Trophoblast cell (in vitro differentiated cells and primary cell): ENCODE data around the gene SLC25A23.

Experiments used
- DNase-seq, 2 donors: peaks; one replicate each; pipeline ENCODE4 v3.0.0-alpha.2; 2016
- H2AFZ ChIP-seq: 2 replicates; pipeline ENCODE4 v1.6.1; 2013; ENCODE audit warnings: low read length, moderate library complexity, mild to moderate bottlenecking; ENCODE audit not compliant: insufficient read depth, poor library complexity
- H2AK5ac ChIP-seq: 2 replicates; pipeline ENCODE4 v1.6.1; 2013; ENCODE audit warnings: mild to moderate bottlenecking, low read length
- H2BK120ac ChIP-seq: 2 replicates; pipeline ENCODE4 v1.6.1; 2013; ENCODE audit warnings: low read length, mild to moderate bottlenecking, moderate library complexity; ENCODE audit not compliant: insufficient read depth, poor library complexity
- H2BK12ac ChIP-seq: 2 replicates; pipeline ENCODE4 v1.6.1; 2013; ENCODE audit warnings: mild to moderate bottlenecking, low read length, moderate library complexity
- H2BK5ac ChIP-seq: 2 replicates; pipeline ENCODE4 v1.6.1; 2013; ENCODE audit warnings: low read length, low read depth, moderate library complexity, mild to moderate bottlenecking; ENCODE audit not compliant: poor library complexity
- H3K14ac ChIP-seq: 2 replicates; pipeline ENCODE4 v1.6.1; 2013; ENCODE audit warnings: mild to moderate bottlenecking, low read length
- H3K18ac ChIP-seq: 2 replicates; pipeline ENCODE4 v1.6.1; 2013; ENCODE audit warnings: mild to moderate bottlenecking, low read length
- H3K23ac ChIP-seq: 2 replicates; pipeline ENCODE4 v1.6.1; 2013; ENCODE audit warnings: low read length
- H3K27ac ChIP-seq: 2 replicates; pipeline ENCODE4 v1.5.1; 2013; ENCODE audit warnings: low read depth, mild to moderate bottlenecking, inconsistent platforms, low read length, moderate library complexity
- H3K27me3 ChIP-seq: 2 replicates; pipeline ENCODE4 v1.6.1; 2013; ENCODE audit warnings: inconsistent platforms, mild to moderate bottlenecking, low read length, moderate library complexity; ENCODE audit not compliant: insufficient read depth
- H3K36me3 ChIP-seq, 2 experiments: 1 replicate in 1 of 2; 2 replicates in 1 of 2; pipeline ENCODE4 v1.6.1; 2013; ENCODE audit warnings: low read length in 2 of 2, mild to moderate bottlenecking in 2 of 2, moderate library complexity in 1 of 2; ENCODE audit not compliant: insufficient read depth in 2 of 2, control insufficient read depth in 1 of 2
- H3K4ac ChIP-seq: 2 replicates; pipeline ENCODE4 v1.6.1; 2013; ENCODE audit warnings: low read depth, mild to moderate bottlenecking, low read length, moderate library complexity
- H3K4me1 ChIP-seq, 2 experiments: 1 replicate in 1 of 2; 2 replicates in 1 of 2; pipeline ENCODE4 v1.6.1; 2013; ENCODE audit warnings: low read length in 2 of 2, mild to moderate bottlenecking in 2 of 2, moderate library complexity in 1 of 2; ENCODE audit not compliant: insufficient read depth in 2 of 2, control insufficient read depth in 1 of 2
- H3K4me2 ChIP-seq: 2 replicates; pipeline ENCODE4 v1.6.1; 2013; ENCODE audit warnings: inconsistent platforms, mild to moderate bottlenecking, low read length, moderate library complexity
- H3K4me3 ChIP-seq: 2 replicates; pipeline ENCODE4 v1.5.1; 2013; ENCODE audit warnings: mild to moderate bottlenecking, low read depth, low read length, inconsistent platforms
- H3K79me1 ChIP-seq: one replicate; pipeline ENCODE4 v1.6.1; 2013; ENCODE audit warnings: low read length
- H3K79me2 ChIP-seq: 2 replicates; pipeline ENCODE4 v1.6.1; 2013; ENCODE audit warnings: low read length, mild to moderate bottlenecking; ENCODE audit not compliant: control insufficient read depth, insufficient read depth, poor library complexity
- H3K9ac ChIP-seq: 2 replicates; pipeline ENCODE4 v1.6.1; 2013; ENCODE audit warnings: mild to moderate bottlenecking, low read length
- H3K9me3 ChIP-seq: 2 replicates; pipeline ENCODE4 v1.6.1; 2013; ENCODE audit warnings: low read depth, mild to moderate bottlenecking, control low read depth, inconsistent platforms, low read length; ENCODE audit not compliant: insufficient read depth
- H4K12ac ChIP-seq: 2 replicates; pipeline ENCODE4 v1.6.1; 2013; ENCODE audit warnings: low read depth, mild to moderate bottlenecking, low read length, moderate library complexity
- H4K8ac ChIP-seq: 2 replicates; pipeline ENCODE4 v1.6.1; 2013; ENCODE audit warnings: low read depth, mild to moderate bottlenecking, low read length, moderate library complexity
- H4K91ac ChIP-seq: one replicate; pipeline ENCODE4 v1.6.1; 2013; ENCODE audit warnings: low read depth, mild to moderate bottlenecking, low read length, moderate library complexity
- WGBS: extraction: QIAGEN DNeasy Blood & Tissue Kit; methylation state at CpG from one replicate; pipeline ENCODE4 v1.1.7; 2013; ENCODE audit warnings: missing lambda C conversion rate; ENCODE audit not compliant: insufficient read length, insufficient coverage; ENCODE audit errors: extremely low coverage; 5-methylcytosine and 5-hydroxymethylcytosine counted together

The SLC25A23 gene

DNA sequence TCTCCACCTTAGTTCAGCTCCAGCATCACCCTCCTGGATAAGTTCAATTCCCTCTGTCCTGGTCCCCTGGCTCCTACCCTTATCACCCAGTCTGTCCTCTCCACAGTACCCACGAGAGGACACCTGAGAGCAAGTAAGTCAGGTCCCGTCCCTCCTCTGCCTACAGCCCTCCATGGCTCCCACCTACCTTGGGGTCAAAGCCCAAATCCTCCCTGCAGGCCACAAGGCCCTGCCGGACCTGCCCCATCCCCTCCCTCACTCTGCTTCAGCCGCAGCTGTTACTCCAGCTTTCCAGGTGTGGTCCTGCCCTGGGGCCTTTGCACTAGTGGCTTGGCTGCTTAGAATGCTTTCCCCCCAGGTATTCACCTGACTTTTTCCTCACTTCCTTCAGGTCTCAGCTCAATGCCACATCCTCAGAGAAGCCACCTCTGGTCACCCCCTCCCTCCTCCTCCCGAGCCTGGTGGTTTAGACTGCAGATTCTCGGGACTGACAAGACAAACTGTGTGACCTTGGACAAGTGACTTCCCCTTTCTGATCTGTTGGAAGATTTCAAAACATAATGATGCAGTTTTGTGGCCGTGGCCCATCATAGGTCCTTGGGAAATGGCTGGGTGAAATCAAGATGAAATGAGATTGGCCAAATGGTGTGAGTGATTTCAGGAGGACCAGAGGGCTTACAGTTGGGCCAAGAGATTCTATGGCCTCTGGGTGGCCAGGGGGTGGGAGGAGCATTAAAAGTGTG is 38.9 kb upstream of the SLC25A23 start:
- Histone ChIP-seq H2AK5ac (no peak overlapping the region), H3K79me2 (no peaks in the 10 kb centered on the region), H4K8ac (no peak overlapping the region), H2BK5ac (no peak overlapping the region), H2BK12ac (no peak overlapping the region), H3K79me1 (no peaks in the 10 kb centered on the region), H3K4me3 (no peak overlapping the region), H3K9ac (no peak overlapping the region), H3K4ac (no peak overlapping the region), H3K9me3 (peaks cover 1% of the 10 kb centered on the region), H3K23ac (no peak overlapping the region), H3K27ac (no peak overlapping the region), H3K4me2 (no peak overlapping the region), H3K4me1 (no peaks in the 10 kb centered on the region), H3K18ac (no peak overlapping the region), H2BK120ac (no peak overlapping the region), H4K91ac (no peak overlapping the region), H2AFZ (no peak overlapping the region), H3K14ac (no peak overlapping the region), H3K27me3 (peaks cover 20% of the 10 kb centered on the region), H4K12ac (no peak overlapping the region), H3K36me3 (no peaks in the 10 kb centered on the region)
- WGBS, result no CpG with 5 or more reads among the region's 7 CpGs
- peak in 1 of 2 donors; percentile 12 for DNase-seq

DNA sequence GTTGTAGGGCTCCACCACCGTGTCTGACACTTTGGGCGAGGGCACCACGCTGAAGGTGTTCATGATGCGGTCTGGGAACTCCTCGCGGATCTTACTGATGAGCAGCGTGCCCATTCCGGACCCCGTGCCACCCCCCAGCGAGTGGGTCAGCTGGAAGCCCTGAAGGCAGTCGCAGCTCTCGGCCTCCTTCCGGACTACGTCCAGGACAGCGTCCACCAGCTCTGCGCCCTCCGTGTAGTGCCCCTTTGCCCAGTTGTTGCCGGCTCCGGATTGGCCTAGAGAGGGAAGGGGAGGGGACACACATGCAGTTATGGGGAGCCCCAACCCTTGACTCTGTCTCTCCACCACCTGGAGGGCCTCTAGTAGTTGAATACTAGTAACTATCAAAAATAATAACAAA is 36.4 kb upstream of the SLC25A23 start:
- no peaks in the 10 kb centered on the region for H3K4me1 ChIP-seq
- no peak overlapping the region for H3K23ac ChIP-seq
- H2AK5ac ChIP-seq, result no peak overlapping the region
- H3K9ac ChIP-seq, result no peak overlapping the region
- H3K18ac ChIP-seq, result no peak overlapping the region
- H4K8ac ChIP-seq, result no peak overlapping the region
- H3K9me3 ChIP-seq, result no peaks in the 10 kb centered on the region
- H2BK120ac ChIP-seq, result no peak overlapping the region
- H3K79me2 ChIP-seq, result no peaks in the 10 kb centered on the region
- H3K4me3 ChIP-seq, result no peak overlapping the region
- H3K4ac ChIP-seq, result no peak overlapping the region
- H2BK12ac ChIP-seq, result no peak overlapping the region
- H2BK5ac ChIP-seq, result no peak overlapping the region
- H2AFZ ChIP-seq, result no peak overlapping the region
- H3K36me3 ChIP-seq, result no peaks in the 10 kb centered on the region
- H3K79me1 ChIP-seq, result no peaks in the 10 kb centered on the region
- no peak overlapping the region for H3K27ac ChIP-seq
- no peak overlapping the region for H4K12ac ChIP-seq
- H3K4me2 ChIP-seq, result no peak overlapping the region
- no peak for DNase-seq
- H3K27me3 ChIP-seq, result peaks cover 1% of the 10 kb centered on the region
- H4K91ac ChIP-seq, result no peak overlapping the region
- WGBS, result no CpG with 5 or more reads among the region's 19 CpGs
- no peak overlapping the region for H3K14ac ChIP-seq

GRCh38 chr19:6494438-6495036 is 34.9 kb upstream of the SLC25A23 start:
- DNase-seq, result no peak
- Histone ChIP-seq H3K14ac (no peak overlapping the region), H3K9ac (no peak overlapping the region), H3K4ac (no peak overlapping the region), H2BK5ac (no peak overlapping the region), H3K36me3 (no peaks in the 10 kb centered on the region), H3K27ac (no peak overlapping the region), H3K27me3 (no peaks in the 10 kb centered on the region), H4K12ac (no peak overlapping the region), H2BK12ac (no peak overlapping the region), H2AK5ac (no peak overlapping the region), H3K9me3 (no peaks in the 10 kb centered on the region), H3K79me2 (no peaks in the 10 kb centered on the region), H3K4me3 (no peak overlapping the region), H4K91ac (no peak overlapping the region), H2AFZ (no peak overlapping the region), H2BK120ac (no peak overlapping the region), H4K8ac (no peak overlapping the region), H3K23ac (no peak overlapping the region), H3K18ac (no peak overlapping the region), H3K79me1 (no peaks in the 10 kb centered on the region), H3K4me2 (no peak overlapping the region), H3K4me1 (no peaks in the 10 kb centered on the region)
- WGBS, result no CpG with 5 or more reads among the region's 8 CpGs

DNA sequence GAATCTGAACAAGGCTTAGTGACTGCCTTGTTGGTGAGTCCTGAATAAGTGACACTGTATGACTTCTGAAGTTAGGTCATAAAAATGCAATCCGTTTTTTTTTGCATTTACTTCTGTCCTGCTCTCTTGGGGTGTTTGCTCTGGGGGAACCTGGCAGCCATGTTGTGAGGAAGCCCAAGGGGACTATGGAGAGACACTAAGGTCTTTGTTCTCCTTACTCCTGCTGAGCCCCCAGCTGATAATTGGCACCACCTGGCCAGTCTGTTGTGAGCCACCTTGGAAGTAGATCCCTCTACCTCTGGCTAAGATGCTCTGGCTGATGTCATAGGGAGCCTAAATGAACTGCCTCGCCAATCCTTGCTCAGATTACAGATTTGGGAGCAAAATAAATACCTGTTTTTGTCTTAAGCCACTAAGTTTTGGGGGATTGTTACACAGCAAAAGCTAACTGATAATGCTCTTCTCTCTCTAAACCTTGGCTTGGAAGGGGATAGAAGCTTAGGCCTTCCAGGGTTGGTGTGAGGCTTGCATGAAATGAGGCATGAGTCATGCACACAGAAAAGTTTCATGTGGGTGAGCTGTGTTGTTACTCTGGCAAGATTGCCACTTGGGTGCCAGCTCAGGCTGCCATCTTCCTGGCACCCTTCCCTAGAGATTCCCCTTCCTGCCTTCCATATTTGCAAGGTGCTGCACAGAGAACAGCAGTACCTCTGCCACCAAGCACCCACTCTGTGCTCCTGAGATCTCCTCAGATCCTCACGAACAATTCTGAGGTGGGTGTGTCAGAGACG is 32.4 kb upstream of the SLC25A23 start:
- H2BK120ac ChIP-seq, result no peak overlapping the region
- no peak overlapping the region for H2AFZ ChIP-seq
- no peak overlapping the region for H3K4me2 ChIP-seq
- no peak overlapping the region for H3K23ac ChIP-seq
- H3K9ac ChIP-seq, result no peak overlapping the region
- H4K12ac ChIP-seq, result no peak overlapping the region
- no peak overlapping the region for H3K14ac ChIP-seq
- no peak overlapping the region for H4K8ac ChIP-seq
- H4K91ac ChIP-seq, result no peak overlapping the region
- H3K9me3 ChIP-seq, result no peaks in the 10 kb centered on the region
- H3K18ac ChIP-seq, result no peak overlapping the region
- no peaks in the 10 kb centered on the region for H3K79me2 ChIP-seq
- DNase-seq, result no peak
- no peak overlapping the region for H2BK5ac ChIP-seq
- H3K27ac ChIP-seq, result no peak overlapping the region
- H2AK5ac ChIP-seq, result no peak overlapping the region
- no peaks in the 10 kb centered on the region for H3K36me3 ChIP-seq
- H3K4ac ChIP-seq, result no peak overlapping the region
- WGBS, result no CpG with 5 or more reads among the region's 4 CpGs
- no peak overlapping the region for H3K4me3 ChIP-seq
- H3K27me3 ChIP-seq, result no peaks in the 10 kb centered on the region
- H3K4me1 ChIP-seq, result no peaks in the 10 kb centered on the region
- H2BK12ac ChIP-seq, result no peak overlapping the region
- H3K79me1 ChIP-seq, result no peaks in the 10 kb centered on the region
